ENCODE data around the gene CHRNB2. TPM values are rescaled to one million over a fixed set of nuclear protein-coding genes. Genes with fewer than 3 reads are reported as not detected.

CHRNB2 gene
- total and polyA plus RNA-seq, 2 of the 4 experiments (the other 2 are of a cell fraction): under 0.01 to 0.03 TPM

DNA sequence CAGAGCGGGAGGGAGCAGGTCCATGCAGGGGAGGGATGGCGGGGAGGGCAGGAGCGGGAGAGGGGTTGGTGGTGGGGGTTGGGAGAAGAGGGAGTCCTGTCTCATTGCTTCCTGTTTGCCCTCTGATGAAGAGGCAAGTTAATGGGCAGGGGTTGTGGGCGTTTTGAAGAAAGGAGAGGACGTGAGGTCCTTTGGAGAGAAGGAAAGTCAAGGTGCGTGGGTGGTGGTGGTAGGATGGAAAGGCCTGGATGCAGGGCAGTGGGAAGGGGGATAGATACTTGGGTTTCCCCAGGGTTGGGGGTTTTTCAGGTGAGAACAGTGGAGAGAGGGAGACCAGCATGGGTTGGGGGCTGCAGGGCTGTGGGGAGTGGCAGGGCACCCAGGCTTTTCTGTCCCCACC, 26.3 kb upstream of the CHRNB2 start:
- DNase-seq (no peak), ATAC-seq (ENCODE audit: low read depth) (no peak)
- dilution Hi-C loops (cut with HindIII; ENCODE audit: low sequenced_read_pairs, unreplicated experiment): no loop called here
- no peaks in the 10 kb centered on the region for H3K4me1 ChIP-seq (ENCODE audit: control insufficient read depth, insufficient read depth, low read length)
- no peaks in the 10 kb centered on the region for H3K36me3 ChIP-seq (ENCODE audit: control insufficient read depth, insufficient read depth, low read length)
- no peak overlapping the region for H2AFZ ChIP-seq (replicated peaks; ENCODE audit: low read length, poor library complexity)
- intact Hi-C loops (cut with micrococcal nuclease): no loop called here
- in situ Hi-C loops (cut with MboI; ENCODE audit: low sequenced_read_pairs): no loop called here
- H4K5ac ChIP-seq (ENCODE audit: low read depth, low read length): no peak overlapping the region
- no TSS peak for BruUV-seq (replicated peaks)
- no peak overlapping the region for H2BK20ac ChIP-seq (ENCODE audit: low read depth, low read length)
- ChIA-PET POLR2A (ENCODE audit: unreplicated experiment) (no interaction called here), CTCF (interaction anchor here (1.1 kb wide), 1 partner anchor 62 kb away, joined by 4 read pairs; no protein-coding TSS in a partner anchor)
- no peak overlapping the region for H3K23ac ChIP-seq (ENCODE audit: low read depth, low read length)
- no peak overlapping the region for H3K18ac ChIP-seq (ENCODE audit: low read depth, low read length)
- H3K9ac ChIP-seq (ENCODE audit: low read depth, low read length): no peak overlapping the region
- H3K27ac ChIP-seq (ENCODE audit: insufficient read depth, low read length): no peak overlapping the region
- no peak overlapping the region for H3K4me3 ChIP-seq (ENCODE audit: insufficient read depth, low read depth, low read length)
- no peak overlapping the region for H3K4me2 ChIP-seq (ENCODE audit: low read depth, low read length)
- no peak overlapping the region for H4K8ac ChIP-seq (ENCODE audit: low read depth in 2 of 2, low read length in 2 of 2)
- no peak overlapping the region for H4K91ac ChIP-seq (ENCODE audit: insufficient read depth, low read depth, low read length)
- H2AK9ac ChIP-seq (replicated peaks; ENCODE audit: low read depth, low read length, poor library complexity): no peak overlapping the region
- H2BK5ac ChIP-seq (ENCODE audit: low read depth, low read length, poor library complexity, severe bottlenecking): no peak overlapping the region
- H2AK5ac ChIP-seq (ENCODE audit: low read depth, low read length): no peak overlapping the region
- H3K9me1 ChIP-seq (ENCODE audit: insufficient read depth, low read length): no peaks in the 10 kb centered on the region
- H3K79me1 ChIP-seq (ENCODE audit: low read depth in 1 of 2, low read length in 2 of 2): no peaks in the 10 kb centered on the region
- no peaks in the 10 kb centered on the region for H3K9me3 ChIP-seq (ENCODE audit: control insufficient read depth, insufficient read depth, low read length)
- H3K14ac ChIP-seq (replicated peaks; ENCODE audit: low read depth, low read length): no peak overlapping the region
- H3K27me3 ChIP-seq (ENCODE audit: control insufficient read depth, insufficient read depth, low read length): peaks cover 72% of the 10 kb centered on the region
- no peak overlapping the region for H3K56ac ChIP-seq (ENCODE audit: extremely low read depth, insufficient read depth, low read length)
- 13% methylated on average over 3 of the region's 6 CpGs; no CpG with 5 or more reads in 1 of the 2 experiments for WGBS, 2 experiments (ENCODE audit: extremely low coverage in 2 of 2, insufficient read length in 1 of 2)
- no peak overlapping the region for H3K4ac ChIP-seq (ENCODE audit: low read depth, low read length)
- no peak overlapping the region for H2BK15ac ChIP-seq (ENCODE audit: low read depth, low read length)
- no peaks in the 10 kb centered on the region for H4K20me1 ChIP-seq (ENCODE audit: insufficient read depth, low read length)
- TF ChIP-seq RCOR1 (IDR thresholded peaks at IDR 0.05; ENCODE audit: insufficient replicate concordance, low read length) (no peak), BHLHE40 (IDR thresholded peaks at IDR 0.05; ENCODE audit: low read depth, low read length) (no peak), MAZ (IDR thresholded peaks at IDR 0.05; ENCODE audit: borderline replicate concordance, low read depth, low read length) (no peak), CHD1 (IDR thresholded peaks at IDR 0.05; ENCODE audit: low read depth, low read length) (no peak), MAFK (IDR thresholded peaks at IDR 0.05; ENCODE audit: low read depth, low read length) (no peak), SMC3 (IDR thresholded peaks at IDR 0.05; ENCODE audit: low read depth, low read length) (no peak), USF2 (IDR thresholded peaks at IDR 0.05; ENCODE audit: low read depth, low read length) (no peak), FOS (IDR thresholded peaks at IDR 0.05; ENCODE audit: low read depth, low read length) (no peak), MXI1 (IDR thresholded peaks at IDR 0.05; ENCODE audit: borderline replicate concordance, low read depth, low read length) (no peak), NFE2L2 (IDR thresholded peaks at IDR 0.05; ENCODE audit: low read depth, low read length) (no peak), ELK1 (IDR thresholded peaks at IDR 0.05; ENCODE audit: borderline replicate concordance, low read depth, low read length) (no peak), POLR2A (IDR thresholded peaks at IDR 0.05; ENCODE audit: low read depth, low read length) (no peak), CEBPB (IDR thresholded peaks at IDR 0.05; ENCODE audit: low read depth, low read length) (no peak), RFX5 (IDR thresholded peaks at IDR 0.05; ENCODE audit: low read depth, low read length) (no peak), RAD21 (IDR thresholded peaks at IDR 0.05; ENCODE audit: low read length) (no peak)
- TF ChIP-seq, protein P1, sequence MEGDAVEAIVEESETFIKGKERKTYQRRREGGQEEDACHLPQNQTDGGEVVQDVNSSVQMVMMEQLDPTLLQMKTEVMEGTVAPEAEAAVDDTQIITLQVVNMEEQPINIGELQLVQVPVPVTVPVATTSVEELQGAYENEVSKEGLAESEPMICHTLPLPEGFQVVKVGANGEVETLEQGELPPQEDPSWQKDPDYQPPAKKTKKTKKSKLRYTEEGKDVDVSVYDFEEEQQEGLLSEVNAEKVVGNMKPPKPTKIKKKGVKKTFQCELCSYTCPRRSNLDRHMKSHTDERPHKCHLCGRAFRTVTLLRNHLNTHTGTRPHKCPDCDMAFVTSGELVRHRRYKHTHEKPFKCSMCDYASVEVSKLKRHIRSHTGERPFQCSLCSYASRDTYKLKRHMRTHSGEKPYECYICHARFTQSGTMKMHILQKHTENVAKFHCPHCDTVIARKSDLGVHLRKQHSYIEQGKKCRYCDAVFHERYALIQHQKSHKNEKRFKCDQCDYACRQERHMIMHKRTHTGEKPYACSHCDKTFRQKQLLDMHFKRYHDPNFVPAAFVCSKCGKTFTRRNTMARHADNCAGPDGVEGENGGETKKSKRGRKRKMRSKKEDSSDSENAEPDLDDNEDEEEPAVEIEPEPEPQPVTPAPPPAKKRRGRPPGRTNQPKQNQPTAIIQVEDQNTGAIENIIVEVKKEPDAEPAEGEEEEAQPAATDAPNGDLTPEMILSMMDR (conservative IDR thresholded peaks at IDR 0.05; ENCODE audit: low read depth, low read length): no peak
- no peak overlapping the region for H2BK120ac ChIP-seq (ENCODE audit: low read depth, low read length)
